Heart left ventricle (tissue), 13 donors: ENCODE results near the gene OCSTAMP.

Source experiments
- CTCF ChIP-seq, 12 donors: fragments of 200-600 bp; sonication (generic) in 4 of 12; IDR thresholded peaks; one replicate each; pipeline versions ENCODE4 v1.5.0 to v1.8.0; 2018 to 2022; ENCODE audit warnings: antibody characterized with exemption in 12 of 12, mild to moderate bottlenecking in 5 of 12
- POLR2A ChIP-seq, 2 donors: fragments of 450-650 bp; IDR thresholded peaks; one replicate each; pipeline ENCODE4 v1.6.1; 2017; ENCODE audit warnings: antibody characterized with exemption in 2 of 2, mild to moderate bottlenecking in 2 of 2, moderate library complexity in 2 of 2
- donor health status: ischemic (EF 13 %, LVEDD 7.1; RV severe dilation, severe dysfunction).
- donor health status: DM: no; HTN: yes; CAD: no.
- donor health status: DM: no; HTN: no; CAD: no.
- donor health status: ischemic (EF 25% LVEDD 6.9; RV normal size, moderate dysfunction).
- donor health status: ischemic (EF 25% LVEDD 5.7; RV mildly dilated, moderate dysfunction).
- donor health status: ischemic (EF 35%, LVEDD 5.7; RV mildly dilated, moderate dysfunction).
- donor health status: nonischemic (EF 11% LVEDD 7.7; RV severe dilation, severe dysfunction).
- donor health status: DM: yes; HTN: yes; CAD: no.
- donor health status: PGD.
- donor health status: ischemic (EF 29% LVEDD 5.4; RV normal size, mild dysfunction).
- donor health status: nonischemic (EF 23%, LVEDD 6.1; RV moderate dilation, normal function).

- TF ChIP-seq POLR2A (IDR thresholded peaks at IDR 0.05) (no peak), CTCF (IDR thresholded peaks at IDR 0.05) (no peak)
These were observed 8.1 kb upstream of the OCSTAMP start for GRCh38 chr20:46558511-46558959.
